Body of pancreas (tissue), 4 donors: ENCODE data around the gene SNAPC2. TPM values are rescaled to one million over a fixed set of nuclear protein-coding genes. Genes with fewer than 3 reads are reported as not detected.

Experiments used
- ATAC-seq: fragments of 150-250 bp; one replicate; pipeline ENCODE4 v1.9.1; 2016
- DNase-seq, 4 donors: peaks; one replicate each; pipeline ENCODE4 v3.0.0-alpha.2; 2019
- H3K27ac ChIP-seq, 4 donors: fragments of 200-600 bp; sonication (generic); 1 replicate in 3 of 4; 2 replicates in 1 of 4; pipeline versions ENCODE4 v1.5.1 to v1.6.1; 2016 to 2019; ENCODE audit warnings: mild to moderate bottlenecking in 1 of 4, mixed read lengths in 1 of 4, moderate library complexity in 1 of 4
- H3K27me3 ChIP-seq, 2 donors: fragments of 200-600 bp; sonication (generic); one replicate each; pipeline ENCODE4 v1.6.0; 2016; ENCODE audit warnings: mild to moderate bottlenecking in 1 of 2
- H3K36me3 ChIP-seq, 2 donors: fragments of 200-600 bp; sonication (generic); replicated peaks in 1 of 2; 2 replicates each; pipeline ENCODE4 v1.5.1; 2016; ENCODE audit warnings: low read depth in 2 of 2; ENCODE audit not compliant: insufficient read depth in 1 of 2
- H3K4me1 ChIP-seq: fragments of 200-600 bp; sonication (generic); one replicate; pipeline ENCODE4 v1.6.0; 2016
- H3K4me3 ChIP-seq, 2 donors: fragments of 200-600 bp; sonication (generic); 1 replicate in 1 of 2; 2 replicates in 1 of 2; pipeline ENCODE4 v1.5.1; 2016 to 2019
- H3K9me3 ChIP-seq, 3 donors: fragments of 200-600 bp; sonication (generic); 1 replicate in 2 of 3; 2 replicates in 1 of 3; pipeline ENCODE4 v1.5.1; 2016
- POLR2A ChIP-seq, 3 donors: fragments of 450-650 bp; IDR thresholded peaks; one replicate each; pipeline ENCODE4 v1.6.1; 2016; ENCODE audit warnings: antibody characterized with exemption in 3 of 3, mild to moderate bottlenecking in 2 of 3
- WGBS, 2 donors: methylation state at CpG; one replicate each; pipeline ENCODE4 v1.1.5; 2017; 5-methylcytosine and 5-hydroxymethylcytosine counted together
- intact Hi-C: fragments of 100-400 bp; cut with DNase I; formaldehyde crosslinking; loops from one replicate; pipeline ENCODE4 v1.15.1; 2023
- total RNA-seq, 2 donors: library from RNA; depleted of rRNA; stranded (reverse); fragments of >200 nt; gene quantifications; one replicate each; pipeline ENCODE4 v1.1.0, GENCODE V29; 2016
- TF ChIP-seq, protein P1 (sequence below), 7 experiments: fragments of 450-650 bp in 4 of 7; fragments of 200-600 bp in 3 of 7; sonication (generic) in 3 of 7; IDR thresholded peaks; one replicate each; pipeline ENCODE4 v1.5.1; 2016 to 2019; ENCODE audit warnings: antibody characterized with exemption in 7 of 7

Gene SNAPC2
- total RNA-seq, 2 donors from 2014 or later, result 6.3 to 9.1 TPM

DNA sequence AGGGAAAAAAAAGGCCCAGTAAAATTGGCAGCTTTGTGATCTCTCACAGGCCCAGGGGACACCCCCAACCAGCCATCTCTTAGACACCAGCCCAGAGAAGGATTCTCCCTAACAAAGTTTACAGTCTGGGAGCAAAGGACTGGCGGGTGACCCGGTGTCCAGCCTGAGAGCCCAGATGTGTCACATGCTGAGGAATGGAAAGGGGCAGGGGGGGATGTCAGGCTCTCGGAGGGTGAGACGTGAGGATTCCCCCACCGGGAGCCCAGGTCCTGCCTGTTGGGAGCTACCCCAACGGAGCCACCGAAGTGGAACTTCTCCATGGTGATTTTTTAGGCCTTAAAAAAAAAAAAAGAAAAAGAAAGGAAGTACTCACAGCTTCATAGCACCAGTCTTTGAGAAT lies 10.6 kb downstream of the SNAPC2 start:
- Histone ChIP-seq H3K27ac (no peak overlapping the region), H3K36me3 (peaks cover 5 to 23% of the 10 kb centered on the region in 2 donors), H3K9me3 (no peaks in the 10 kb centered on the region), H3K27me3 (no peaks in the 10 kb centered on the region), H3K4me1 (peaks cover 18% of the 10 kb centered on the region), H3K4me3 (no peak overlapping the region)
- 80 to 87% methylated on average over 7 of the region's 7 CpGs for WGBS, 2 donors
- no peak for ATAC-seq
- peak in 1 of 4 donors; percentile 9 for DNase-seq
- intact Hi-C loops, result no loop called here
- TF ChIP-seq, protein P1, sequence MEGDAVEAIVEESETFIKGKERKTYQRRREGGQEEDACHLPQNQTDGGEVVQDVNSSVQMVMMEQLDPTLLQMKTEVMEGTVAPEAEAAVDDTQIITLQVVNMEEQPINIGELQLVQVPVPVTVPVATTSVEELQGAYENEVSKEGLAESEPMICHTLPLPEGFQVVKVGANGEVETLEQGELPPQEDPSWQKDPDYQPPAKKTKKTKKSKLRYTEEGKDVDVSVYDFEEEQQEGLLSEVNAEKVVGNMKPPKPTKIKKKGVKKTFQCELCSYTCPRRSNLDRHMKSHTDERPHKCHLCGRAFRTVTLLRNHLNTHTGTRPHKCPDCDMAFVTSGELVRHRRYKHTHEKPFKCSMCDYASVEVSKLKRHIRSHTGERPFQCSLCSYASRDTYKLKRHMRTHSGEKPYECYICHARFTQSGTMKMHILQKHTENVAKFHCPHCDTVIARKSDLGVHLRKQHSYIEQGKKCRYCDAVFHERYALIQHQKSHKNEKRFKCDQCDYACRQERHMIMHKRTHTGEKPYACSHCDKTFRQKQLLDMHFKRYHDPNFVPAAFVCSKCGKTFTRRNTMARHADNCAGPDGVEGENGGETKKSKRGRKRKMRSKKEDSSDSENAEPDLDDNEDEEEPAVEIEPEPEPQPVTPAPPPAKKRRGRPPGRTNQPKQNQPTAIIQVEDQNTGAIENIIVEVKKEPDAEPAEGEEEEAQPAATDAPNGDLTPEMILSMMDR (IDR thresholded peaks at IDR 0.05), result no peak
- TF ChIP-seq POLR2A (IDR thresholded peaks at IDR 0.05), result no peak

GRCh38 chr19:7931221-7932061 lies 11.3 kb downstream of the SNAPC2 start:
- Histone ChIP-seq H3K27me3 (no peaks in the 10 kb centered on the region), H3K27ac (no peak overlapping the region), H3K9me3 (no peaks in the 10 kb centered on the region), H3K36me3 (peaks cover 5 to 23% of the 10 kb centered on the region in 2 donors), H3K4me1 (peaks cover 14% of the 10 kb centered on the region), H3K4me3 (no peak overlapping the region)
- no peak for ATAC-seq
- TF ChIP-seq POLR2A (IDR thresholded peaks at IDR 0.05), result no peak
- TF ChIP-seq, protein P1 (IDR thresholded peaks at IDR 0.05), result no peak
- no peak for DNase-seq
- intact Hi-C loops, result no loop called here
- 89 to 93% methylated on average over 30 to 33 of the region's 36 CpGs for WGBS, 2 donors

- DNase-seq (no peak), ATAC-seq (no peak)
- no peaks in the 10 kb centered on the region for H3K9me3 ChIP-seq
- peaks cover 5 to 26% of the 10 kb centered on the region in 2 donors for H3K36me3 ChIP-seq
- TF ChIP-seq POLR2A (IDR thresholded peaks at IDR 0.05), result no peak
- TF ChIP-seq, protein P1 (IDR thresholded peaks at IDR 0.05), result no peak
- peaks cover 9% of the 10 kb centered on the region for H3K4me1 ChIP-seq
- H3K4me3 ChIP-seq, result no peak overlapping the region
- H3K27me3 ChIP-seq, result no peaks in the 10 kb centered on the region
- intact Hi-C loops, result no loop called here
- H3K27ac ChIP-seq, result no peak overlapping the region
- WGBS, 2 donors, result 91 to 94% methylated on average over 16 to 31 of the region's 32 CpGs
Measured at GRCh38 chr19:7932276-7932929, 12.3 kb downstream of the SNAPC2 start.

DNA sequence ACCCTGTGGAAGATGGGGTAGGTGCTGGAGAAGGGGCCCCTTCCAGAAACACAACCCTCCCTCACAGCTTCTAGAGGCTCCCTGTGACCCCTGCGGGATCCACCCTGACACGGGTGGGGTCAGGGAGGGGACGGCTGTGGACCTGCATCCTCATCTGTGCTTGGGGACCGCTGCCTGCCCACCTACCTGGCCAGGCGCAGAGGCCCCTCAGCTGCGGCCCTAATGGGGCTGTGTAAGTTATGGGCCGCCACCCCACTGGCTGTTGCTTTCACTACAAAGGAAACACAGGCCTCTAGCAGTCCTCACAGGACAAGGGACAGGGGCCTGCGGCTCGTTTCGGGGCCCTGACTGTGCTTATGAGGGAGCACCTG lies 12.8 kb downstream of the SNAPC2 start:
- DNase-seq, result no peak
- no peak for TF ChIP-seq POLR2A (IDR thresholded peaks at IDR 0.05)
- WGBS, 2 donors, result 84 to 93% methylated on average over 3 to 10 of the region's 10 CpGs
- no peak for ATAC-seq
- intact Hi-C loops, result no loop called here
- H3K9me3 ChIP-seq, result no peaks in the 10 kb centered on the region
- peaks cover 7% of the 10 kb centered on the region for H3K4me1 ChIP-seq
- H3K27me3 ChIP-seq, result no peaks in the 10 kb centered on the region
- no peak overlapping the region for H3K27ac ChIP-seq
- H3K36me3 ChIP-seq, result peaks cover 5 to 28% of the 10 kb centered on the region in 2 donors
- no peak overlapping the region for H3K4me3 ChIP-seq

DNA sequence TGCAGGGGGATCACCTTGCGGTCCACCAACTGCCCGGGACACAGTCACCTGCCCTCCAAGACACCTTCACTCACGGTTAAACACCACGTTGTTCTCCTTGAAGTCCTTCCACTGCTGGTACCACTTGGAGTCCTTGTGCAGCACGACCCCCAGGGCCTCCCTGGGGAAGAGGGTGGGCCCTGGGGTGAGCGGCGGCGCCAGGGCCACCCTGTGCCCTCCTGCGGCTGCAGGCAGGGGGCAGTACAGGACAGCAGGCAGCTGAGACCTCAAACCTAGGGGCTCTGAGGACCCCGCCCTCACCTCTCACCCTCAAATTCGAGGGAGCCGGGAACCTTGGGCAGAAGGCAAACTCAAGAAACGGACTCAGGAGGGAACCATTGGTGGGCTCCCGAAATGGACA lies 13.3 kb downstream of the SNAPC2 start:
- TF ChIP-seq POLR2A (IDR thresholded peaks at IDR 0.05), result no peak
- TF ChIP-seq, protein P1 (IDR thresholded peaks at IDR 0.05), result no peak
- Histone ChIP-seq H3K36me3 (peaks cover 5 to 28% of the 10 kb centered on the region in 2 donors), H3K27ac (no peak overlapping the region), H3K4me3 (no peak overlapping the region), H3K4me1 (peaks cover 2% of the 10 kb centered on the region), H3K27me3 (no peaks in the 10 kb centered on the region), H3K9me3 (no peaks in the 10 kb centered on the region)
- ATAC-seq (no peak), DNase-seq (no peak)
- intact Hi-C loops, result no loop called here
- 81 to 90% methylated on average over 5 to 13 of the region's 14 CpGs for WGBS, 2 donors
